GM18520 (cell line): ENCODE data around the gene STX8.
A peak's percentile ranks its signal among the peaks of the same experiment; 100 is the strongest.

ENCODE experiments used
- ATAC-seq: cut with Tn5 transposase; IDR thresholded peaks from one replicate; pipeline ENCODE4 v1.9.1; 2021; ENCODE audit not compliant: unreplicated experiment

The STX8 gene

GRCh38 chr17:9446528-9446927 is 129.1 kb downstream of the STX8 start:
- no peak for ATAC-seq

- ATAC-seq = no peak
Observed at GRCh38 chr17:9445424-9445823, 130.2 kb downstream of the STX8 start.

- ATAC-seq = no peak
Observed at GRCh38 chr17:9444687-9445086, 130.9 kb downstream of the STX8 start.

- ATAC-seq = no peak
Observed at GRCh38 chr17:9443811-9444210, 131.8 kb downstream of the STX8 start.

GRCh38 chr17:9439851-9440250 is 135.8 kb downstream of the STX8 start:
- ATAC-seq = no peak

- no peak for ATAC-seq
Observed at GRCh38 chr17:9436630-9437029, 139.0 kb downstream of the STX8 start.

- ATAC-seq = no peak
Observed at GRCh38 chr17:9435165-9435564, 140.5 kb downstream of the STX8 start.

GRCh38 chr17:9434642-9435057 is 141.0 kb downstream of the STX8 start:
- ATAC-seq = no peak

- no peak for ATAC-seq
Observed at GRCh38 chr17:9432934-9433421, 142.6 kb downstream of the STX8 start.

- ATAC-seq = peak; percentile 74
Observed at GRCh38 chr17:9432134-9432885, 143.3 kb downstream of the STX8 start.

- no peak for ATAC-seq
Observed at GRCh38 chr17:9431620-9432019, 144.0 kb downstream of the STX8 start.

GRCh38 chr17:9427465-9428315 is 147.9 kb downstream of the STX8 start:
- no peak for ATAC-seq

GRCh38 chr17:9424071-9424640 is 151.5 kb downstream of the STX8 start:
- no peak for ATAC-seq

- no peak for ATAC-seq
Observed at GRCh38 chr17:9421525-9421924, 154.1 kb downstream of the STX8 start.

- no peak for ATAC-seq
Observed at GRCh38 chr17:9419932-9420453, 155.6 kb downstream of the STX8 start.

GRCh38 chr17:9414471-9414870 is 161.1 kb downstream of the STX8 start:
- peak; percentile 96 for ATAC-seq

- no peak for ATAC-seq
Observed at GRCh38 chr17:9410737-9411136, 164.9 kb downstream of the STX8 start.

- ATAC-seq = no peak
Observed at GRCh38 chr17:9410301-9410700, 165.3 kb downstream of the STX8 start.

GRCh38 chr17:9409878-9410277 is 165.7 kb downstream of the STX8 start:
- no peak for ATAC-seq

- no peak for ATAC-seq
Observed at GRCh38 chr17:9408868-9409829, 166.5 kb downstream of the STX8 start.
